Measurements from ENCODE around the gene ACOT6. TPM values are rescaled to one million over a fixed set of nuclear protein-coding genes. Genes with fewer than 3 reads are reported as not detected.
A peak's percentile ranks its signal among the peaks of the same experiment; 100 is the strongest.
"Not testable (repeated sequence)": the region's sequence is repeated elsewhere in the genome, so short reads cannot be mapped to it uniquely, and the experiment has no call there.

The ACOT6 gene
- total RNA-seq, 3 donors from 2014 or later, result 0.16 TPM; not detected in 2

DNA sequence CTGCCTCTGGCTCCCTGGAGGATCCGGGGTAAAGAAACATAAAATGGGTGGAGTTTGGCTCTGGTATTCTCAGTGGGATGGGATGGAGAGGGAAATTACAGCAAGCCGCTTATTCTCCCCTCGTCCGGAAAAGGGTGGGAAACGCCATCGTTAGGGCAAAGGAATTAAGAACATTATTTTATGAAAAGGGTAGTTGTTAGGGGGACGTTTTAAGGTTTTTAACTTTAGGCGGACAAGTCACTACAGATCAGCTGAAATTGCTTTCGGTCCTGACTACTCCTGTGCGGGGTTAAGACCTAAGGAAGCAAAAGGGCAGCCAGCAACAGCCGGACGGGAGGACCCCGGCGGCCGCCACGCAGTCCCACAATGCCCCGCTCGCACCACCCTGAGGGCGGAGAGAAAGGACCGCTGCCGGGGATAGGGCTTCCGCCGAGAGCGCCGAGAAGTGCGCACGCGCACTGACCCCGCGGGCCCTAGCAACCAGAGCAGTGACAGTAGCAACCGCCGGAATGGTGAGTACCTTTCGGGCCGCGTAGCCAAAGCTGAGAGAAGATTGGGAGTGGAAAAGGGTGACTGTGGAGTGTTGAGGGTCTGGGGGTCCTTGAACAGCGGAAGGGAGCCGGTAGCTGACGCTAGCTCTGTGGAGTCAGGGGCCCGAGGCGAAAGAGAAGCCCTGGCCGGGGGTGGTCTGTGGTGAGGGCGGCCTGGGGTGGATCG is 32.4 kb downstream of the ACOT6 start, which contains the start of gene DNAL1:
DNAL1 (plus strand) TSS at position 456 of the 717 bp plus-strand sequence; CDS start at position 510, 54 bp downstream.
- Histone ChIP-seq H3K4me1 (peaks cover 0 to 4% of the 10 kb centered on the region in 2 donors), H3K4me3 (peak within 1 kb of the TSS; percentile 71 to 81 (median 79)), H3K36me3 (no peaks in the 10 kb centered on the region), H3K27me3 (no peaks in the 10 kb centered on the region), H3K27ac (peak within 1 kb of the TSS; percentile 85 to 88), H3K9me3 (no peaks in the 10 kb centered on the region)
- DNase-seq (ENCODE audit: low spot score in 2 of 2), result peak; percentile 67 to 81
- TF ChIP-seq POLR2AphosphoS5 (IDR thresholded peaks at IDR 0.05), result peak in 1 of 3 donors; percentile 69
- TF ChIP-seq, protein P1, sequence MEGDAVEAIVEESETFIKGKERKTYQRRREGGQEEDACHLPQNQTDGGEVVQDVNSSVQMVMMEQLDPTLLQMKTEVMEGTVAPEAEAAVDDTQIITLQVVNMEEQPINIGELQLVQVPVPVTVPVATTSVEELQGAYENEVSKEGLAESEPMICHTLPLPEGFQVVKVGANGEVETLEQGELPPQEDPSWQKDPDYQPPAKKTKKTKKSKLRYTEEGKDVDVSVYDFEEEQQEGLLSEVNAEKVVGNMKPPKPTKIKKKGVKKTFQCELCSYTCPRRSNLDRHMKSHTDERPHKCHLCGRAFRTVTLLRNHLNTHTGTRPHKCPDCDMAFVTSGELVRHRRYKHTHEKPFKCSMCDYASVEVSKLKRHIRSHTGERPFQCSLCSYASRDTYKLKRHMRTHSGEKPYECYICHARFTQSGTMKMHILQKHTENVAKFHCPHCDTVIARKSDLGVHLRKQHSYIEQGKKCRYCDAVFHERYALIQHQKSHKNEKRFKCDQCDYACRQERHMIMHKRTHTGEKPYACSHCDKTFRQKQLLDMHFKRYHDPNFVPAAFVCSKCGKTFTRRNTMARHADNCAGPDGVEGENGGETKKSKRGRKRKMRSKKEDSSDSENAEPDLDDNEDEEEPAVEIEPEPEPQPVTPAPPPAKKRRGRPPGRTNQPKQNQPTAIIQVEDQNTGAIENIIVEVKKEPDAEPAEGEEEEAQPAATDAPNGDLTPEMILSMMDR (IDR thresholded peaks at IDR 0.05), result no peak
- no peak for TF ChIP-seq POLR2A (IDR thresholded peaks at IDR 0.05)
- intact Hi-C loops (cut with DNase I; ENCODE audit: low total_unique reads), result no loop called here

DNA sequence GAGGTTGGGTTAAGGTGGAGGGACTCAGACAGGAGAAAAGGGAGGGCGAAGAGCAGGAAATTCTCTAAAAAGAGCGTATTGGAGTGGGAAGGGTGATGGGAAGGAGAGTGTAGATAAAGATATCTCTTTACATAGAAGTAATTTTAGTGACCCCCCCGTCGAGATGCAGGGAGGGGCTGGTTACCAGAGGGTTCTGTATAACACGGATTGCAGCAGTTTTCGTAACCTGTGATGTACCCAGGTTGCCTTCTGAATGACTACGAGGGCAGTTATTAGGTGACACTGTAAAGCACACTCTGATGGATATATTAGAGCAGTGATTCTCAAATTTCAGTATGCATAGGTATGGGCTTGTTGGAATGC is 32.9 kb downstream of the ACOT6 start:
- H3K27me3 ChIP-seq, result no peaks in the 10 kb centered on the region
- peak overlapping the region; percentile 71 to 81 (median 79) for H3K4me3 ChIP-seq
- intact Hi-C loops (cut with DNase I; ENCODE audit: low total_unique reads), result no loop called here
- TF ChIP-seq POLR2AphosphoS5 (IDR thresholded peaks at IDR 0.05) (no peak), POLR2A (IDR thresholded peaks at IDR 0.05) (no peak)
- TF ChIP-seq, protein P1 (IDR thresholded peaks at IDR 0.05), result no peak
- H3K9me3 ChIP-seq, result no peaks in the 10 kb centered on the region
- DNase-seq (ENCODE audit: low spot score in 2 of 2), result no peak
- H3K4me1 ChIP-seq, result peaks cover 0 to 4% of the 10 kb centered on the region in 2 donors
- H3K27ac ChIP-seq, result peak overlapping the region; percentile 85 to 88
- H3K36me3 ChIP-seq, result no peaks in the 10 kb centered on the region

DNA sequence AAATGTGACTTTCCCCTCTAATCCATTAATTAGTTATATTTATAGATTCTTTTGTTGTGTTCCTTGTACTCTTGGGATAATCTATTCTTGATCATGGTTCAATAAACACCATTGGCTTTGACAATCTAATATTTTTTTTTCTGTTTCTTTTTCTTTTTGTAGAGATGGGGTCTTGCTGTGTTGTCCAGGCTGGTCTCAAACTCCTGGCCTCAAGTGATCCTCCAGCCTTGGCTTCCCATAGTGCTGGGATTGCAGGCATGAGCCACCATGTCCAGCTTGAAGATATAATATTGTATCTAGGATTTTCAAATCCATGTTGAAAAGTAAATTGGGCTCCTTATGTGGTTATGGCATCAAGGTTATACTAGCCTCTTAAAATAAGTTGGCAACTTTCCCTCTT is 38.7 kb downstream of the ACOT6 start:
- H3K4me1 ChIP-seq, result no peaks in the 10 kb centered on the region
- no peak for TF ChIP-seq POLR2AphosphoS5 (IDR thresholded peaks at IDR 0.05)
- TF ChIP-seq, protein P1 (IDR thresholded peaks at IDR 0.05), result no peak
- TF ChIP-seq POLR2A (IDR thresholded peaks at IDR 0.05), result no peak
- no peak for DNase-seq (ENCODE audit: low spot score in 2 of 2)
- intact Hi-C loops (cut with DNase I; ENCODE audit: low total_unique reads), result no loop called here
- H3K9me3 ChIP-seq, result no peaks in the 10 kb centered on the region
- H3K27me3 ChIP-seq, result no peaks in the 10 kb centered on the region
- no peaks in the 10 kb centered on the region for H3K36me3 ChIP-seq
- no peak overlapping the region for H3K4me3 ChIP-seq
- no peak overlapping the region for H3K27ac ChIP-seq

DNA sequence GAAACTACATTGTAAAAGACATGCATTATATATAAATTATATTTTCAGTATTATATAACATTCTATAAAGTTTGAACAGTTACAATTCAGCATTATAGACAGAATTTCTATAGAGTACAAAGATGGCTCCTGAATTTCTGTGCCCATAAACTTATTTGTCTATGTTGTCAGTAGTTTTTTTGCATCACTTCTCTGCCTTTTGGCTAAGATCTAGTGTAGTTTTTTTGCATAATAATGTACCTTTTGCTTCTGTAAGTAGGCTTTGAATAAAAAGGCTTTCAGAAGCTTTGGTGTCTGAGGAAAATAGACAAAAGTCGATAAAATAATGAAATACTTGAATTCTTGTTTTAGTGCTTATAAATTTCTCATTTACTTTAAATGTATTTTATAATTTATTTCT is 43.5 kb downstream of the ACOT6 start:
- Histone ChIP-seq H3K36me3 (no peaks in the 10 kb centered on the region), H3K4me1 (no peaks in the 10 kb centered on the region), H3K27me3 (no peaks in the 10 kb centered on the region), H3K27ac (no peak overlapping the region), H3K9me3 (no peaks in the 10 kb centered on the region), H3K4me3 (no peak overlapping the region)
- TF ChIP-seq, protein P1 (IDR thresholded peaks at IDR 0.05), result no peak
- TF ChIP-seq POLR2A (IDR thresholded peaks at IDR 0.05) (no peak), POLR2AphosphoS5 (IDR thresholded peaks at IDR 0.05) (no peak)
- intact Hi-C loops (cut with DNase I; ENCODE audit: low total_unique reads), result no loop called here
- no peak for DNase-seq (ENCODE audit: low spot score in 2 of 2)

DNA sequence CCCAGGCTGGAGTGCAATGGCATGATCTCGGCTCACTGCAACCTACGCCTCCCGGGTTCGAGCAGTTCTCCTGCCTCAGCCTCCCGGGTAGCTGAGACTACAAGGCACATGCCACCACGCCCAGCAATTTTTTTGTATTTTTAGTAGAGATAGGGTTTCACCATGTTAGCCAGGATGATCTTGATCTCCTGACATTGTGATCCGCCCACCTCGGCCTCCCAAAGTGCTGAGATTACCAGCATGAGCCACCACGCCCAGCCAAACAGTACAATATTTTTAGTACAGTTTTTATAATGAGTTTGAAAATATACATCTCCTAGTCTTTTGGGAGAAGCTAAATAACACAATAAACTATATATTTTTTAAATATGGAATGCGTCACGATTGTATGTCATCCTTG is 46.9 kb downstream of the ACOT6 start:
- intact Hi-C loops (cut with DNase I; ENCODE audit: low total_unique reads), result not testable (repeated sequence)

More for the DNA sequence above, 46.9 kb downstream of the ACOT6 start:
- H3K27ac ChIP-seq; DNase-seq (ENCODE audit: low spot score in 2 of 2); H3K4me3 ChIP-seq; H3K27me3 ChIP-seq; H3K4me1 ChIP-seq; H3K36me3 ChIP-seq; H3K9me3 ChIP-seq: not testable (repeated sequence)
